ENCODE results near the gene EML6.
"Not testable (repeated sequence)": the region's sequence is repeated elsewhere in the genome, so short reads cannot be mapped to it uniquely, and the experiment has no call there.

The EML6 gene

GRCh38 chr2:54806975-54807374 is 83.5 kb downstream of the EML6 start:
- FAIRE-seq: no peak

GRCh38 chr2:54808661-54809060 is 85.2 kb downstream of the EML6 start:
- FAIRE-seq: no peak

GRCh38 chr2:54809819-54810218 is 86.4 kb downstream of the EML6 start:
- no peak for FAIRE-seq

GRCh38 chr2:54810246-54810645 is 86.8 kb downstream of the EML6 start:
- no peak for FAIRE-seq

- FAIRE-seq: no peak
Observed at GRCh38 chr2:54813584-54813983, 90.1 kb downstream of the EML6 start.

GRCh38 chr2:54814389-54815147 is 91.1 kb downstream of the EML6 start:
- FAIRE-seq: no peak

GRCh38 chr2:54815148-54815539 is 91.7 kb downstream of the EML6 start:
- FAIRE-seq: no peak

GRCh38 chr2:54818226-54818625 is 94.8 kb downstream of the EML6 start:
- no peak for FAIRE-seq

GRCh38 chr2:54820558-54820957 is 97.1 kb downstream of the EML6 start:
- no peak for FAIRE-seq

GRCh38 chr2:54824567-54824966 is 101.1 kb downstream of the EML6 start:
- FAIRE-seq: no peak

- FAIRE-seq: no peak
Observed at GRCh38 chr2:54830546-54830945, 107.1 kb downstream of the EML6 start.

- no peak for FAIRE-seq
Observed at GRCh38 chr2:54831480-54831879, 108.0 kb downstream of the EML6 start.

GRCh38 chr2:54834721-54835120 is 111.3 kb downstream of the EML6 start:
- FAIRE-seq: no peak

- FAIRE-seq: no peak
Observed at GRCh38 chr2:54836477-54836876, 113.0 kb downstream of the EML6 start.

- no peak for FAIRE-seq
Observed at GRCh38 chr2:54838585-54839035, 115.1 kb downstream of the EML6 start.

- no peak for FAIRE-seq
Observed at GRCh38 chr2:54839461-54840255, 116.2 kb downstream of the EML6 start.

GRCh38 chr2:54840559-54841468 is 117.4 kb downstream of the EML6 start:
- FAIRE-seq: no peak

- FAIRE-seq: not testable (repeated sequence)
Observed at GRCh38 chr2:54841500-54841899, 118.0 kb downstream of the EML6 start.

- no peak for FAIRE-seq
Observed at GRCh38 chr2:54845094-54845493, 121.6 kb downstream of the EML6 start.

GRCh38 chr2:54845514-54845913 is 122.1 kb downstream of the EML6 start:
- FAIRE-seq: no peak

GRCh38 chr2:54850171-54851122 is 127.0 kb downstream of the EML6 start:
- FAIRE-seq: no peak
